Osteocyte (in vitro differentiated cells): ENCODE data around the gene DNAH11. TPM values are rescaled to one million over a fixed set of nuclear protein-coding genes. Genes with fewer than 3 reads are reported as not detected.

Experiments
- DNase-seq: peaks from one replicate; pipeline ENCODE4 v3.0.0; 2021; ENCODE audit warnings: mixed read lengths; ENCODE audit not compliant: unreplicated experiment; ENCODE audit errors: extremely low spot score
- H3K27ac Mint-ChIP-seq: one replicate; pipeline ENCODE4 v1.8.0; 2021; ENCODE audit warnings: mild to moderate bottlenecking, mixed read lengths; ENCODE audit not compliant: unreplicated experiment
- H3K27me3 Mint-ChIP-seq: one replicate; pipeline ENCODE4 v1.8.0; 2021; ENCODE audit warnings: mixed read lengths; ENCODE audit not compliant: unreplicated experiment
- H3K36me3 Mint-ChIP-seq: one replicate; pipeline ENCODE4 v1.8.0; 2021; ENCODE audit warnings: mixed read lengths; ENCODE audit not compliant: unreplicated experiment
- H3K4me1 Mint-ChIP-seq: one replicate; pipeline ENCODE4 v1.8.0; 2021; ENCODE audit warnings: mixed read lengths; ENCODE audit not compliant: unreplicated experiment
- H3K4me3 Mint-ChIP-seq: one replicate; pipeline ENCODE4 v1.8.0; 2021; ENCODE audit warnings: mild to moderate bottlenecking, moderate library complexity, mixed read lengths; ENCODE audit not compliant: unreplicated experiment
- H3K9me3 Mint-ChIP-seq: one replicate; pipeline ENCODE4 v1.8.0; 2021; ENCODE audit warnings: mixed read lengths; ENCODE audit not compliant: unreplicated experiment
- total RNA-seq: library from RNA; stranded (reverse); gene quantifications from 2 replicates; pipeline ENCODE4 v1.2.1, GENCODE V29; 2021
- TF ChIP-seq, protein P1 (sequence below): fragments of 200-600 bp; sonication (generic); IDR thresholded peaks from 2 replicates; pipeline ENCODE4 v1.5.0; 2021; ENCODE audit warnings: antibody characterized with exemption, mild to moderate bottlenecking, moderate library complexity

The DNAH11 gene
- total RNA-seq, 1 donor from 2014 or later: not detected

DNA sequence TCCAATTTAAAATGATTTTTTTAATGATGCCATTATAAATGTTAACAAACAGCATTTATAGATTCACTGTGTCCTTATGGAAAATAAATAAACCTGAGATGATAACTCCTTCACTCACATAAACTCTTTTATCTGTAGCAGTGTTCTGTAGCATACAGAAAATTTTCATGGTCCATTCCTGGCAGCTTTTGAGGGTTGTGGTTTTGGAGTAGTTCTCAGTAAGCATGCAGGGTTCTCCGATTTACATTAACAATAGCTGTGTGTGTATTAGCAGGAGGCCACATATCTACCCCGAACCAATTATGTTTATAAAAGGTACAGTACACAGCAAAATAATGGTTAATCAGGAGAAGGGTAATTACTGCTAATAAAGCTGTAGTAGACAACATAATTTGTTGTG is 240.2 kb downstream of the DNAH11 start:
- TF ChIP-seq, protein P1, sequence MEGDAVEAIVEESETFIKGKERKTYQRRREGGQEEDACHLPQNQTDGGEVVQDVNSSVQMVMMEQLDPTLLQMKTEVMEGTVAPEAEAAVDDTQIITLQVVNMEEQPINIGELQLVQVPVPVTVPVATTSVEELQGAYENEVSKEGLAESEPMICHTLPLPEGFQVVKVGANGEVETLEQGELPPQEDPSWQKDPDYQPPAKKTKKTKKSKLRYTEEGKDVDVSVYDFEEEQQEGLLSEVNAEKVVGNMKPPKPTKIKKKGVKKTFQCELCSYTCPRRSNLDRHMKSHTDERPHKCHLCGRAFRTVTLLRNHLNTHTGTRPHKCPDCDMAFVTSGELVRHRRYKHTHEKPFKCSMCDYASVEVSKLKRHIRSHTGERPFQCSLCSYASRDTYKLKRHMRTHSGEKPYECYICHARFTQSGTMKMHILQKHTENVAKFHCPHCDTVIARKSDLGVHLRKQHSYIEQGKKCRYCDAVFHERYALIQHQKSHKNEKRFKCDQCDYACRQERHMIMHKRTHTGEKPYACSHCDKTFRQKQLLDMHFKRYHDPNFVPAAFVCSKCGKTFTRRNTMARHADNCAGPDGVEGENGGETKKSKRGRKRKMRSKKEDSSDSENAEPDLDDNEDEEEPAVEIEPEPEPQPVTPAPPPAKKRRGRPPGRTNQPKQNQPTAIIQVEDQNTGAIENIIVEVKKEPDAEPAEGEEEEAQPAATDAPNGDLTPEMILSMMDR: no peak
- DNase-seq: no peak
- Mint-ChIP-seq H3K4me3 (no peak overlapping the region), H3K27ac (no peak overlapping the region), H3K36me3 (no peaks in the 10 kb centered on the region), H3K9me3 (no peaks in the 10 kb centered on the region), H3K27me3 (peaks cover 2% of the 10 kb centered on the region), H3K4me1 (no peaks in the 10 kb centered on the region)

DNA sequence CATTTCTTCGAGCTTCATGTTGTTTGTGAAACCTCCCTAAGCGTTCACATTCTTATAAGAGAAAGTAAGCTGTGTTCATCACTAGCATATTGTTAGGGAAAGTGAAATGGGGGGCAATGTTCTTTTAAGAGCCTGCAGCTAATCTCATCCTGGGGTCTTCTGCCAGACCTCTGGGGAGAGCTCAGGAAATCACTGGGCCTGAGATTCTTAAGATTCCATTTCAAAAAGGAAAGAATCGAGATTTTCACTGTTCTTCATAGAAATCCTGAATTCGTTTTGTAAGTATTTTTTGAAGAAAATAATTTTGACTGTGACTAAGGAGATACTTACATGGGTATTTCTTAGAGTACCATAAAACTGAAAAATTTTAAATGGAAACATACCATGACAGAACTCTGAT is 242.2 kb downstream of the DNAH11 start:
- Mint-ChIP-seq H3K9me3 (no peaks in the 10 kb centered on the region), H3K4me3 (no peak overlapping the region), H3K4me1 (no peaks in the 10 kb centered on the region), H3K27ac (no peak overlapping the region), H3K36me3 (no peaks in the 10 kb centered on the region), H3K27me3 (peaks cover 2% of the 10 kb centered on the region)
- no peak for DNase-seq
- TF ChIP-seq, protein P1: no peak

DNA sequence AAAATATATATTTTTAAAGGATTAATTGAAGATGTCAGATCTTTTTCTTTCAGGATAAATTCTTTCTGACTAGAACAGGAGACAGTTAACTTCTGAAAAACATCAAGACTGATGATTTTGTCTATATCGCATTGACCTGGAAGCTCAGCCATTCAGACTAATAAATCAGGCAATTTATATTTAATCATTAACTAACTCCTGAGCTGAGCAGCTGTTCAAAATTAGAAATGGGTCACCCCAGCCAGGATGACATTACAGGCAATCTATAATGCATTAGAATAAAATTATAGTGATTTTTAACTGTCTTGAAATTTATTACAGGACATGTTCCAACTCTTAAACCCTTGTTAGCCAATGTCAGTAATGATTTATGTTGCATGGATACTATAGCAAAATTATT is 263.0 kb downstream of the DNAH11 start:
- no peaks in the 10 kb centered on the region for H3K4me1 Mint-ChIP-seq
- no peak overlapping the region for H3K4me3 Mint-ChIP-seq
- no peak overlapping the region for H3K27ac Mint-ChIP-seq
- no peaks in the 10 kb centered on the region for H3K27me3 Mint-ChIP-seq
- no peak for DNase-seq
- H3K36me3 Mint-ChIP-seq: no peaks in the 10 kb centered on the region
- H3K9me3 Mint-ChIP-seq: no peaks in the 10 kb centered on the region
- TF ChIP-seq, protein P1: no peak

DNA sequence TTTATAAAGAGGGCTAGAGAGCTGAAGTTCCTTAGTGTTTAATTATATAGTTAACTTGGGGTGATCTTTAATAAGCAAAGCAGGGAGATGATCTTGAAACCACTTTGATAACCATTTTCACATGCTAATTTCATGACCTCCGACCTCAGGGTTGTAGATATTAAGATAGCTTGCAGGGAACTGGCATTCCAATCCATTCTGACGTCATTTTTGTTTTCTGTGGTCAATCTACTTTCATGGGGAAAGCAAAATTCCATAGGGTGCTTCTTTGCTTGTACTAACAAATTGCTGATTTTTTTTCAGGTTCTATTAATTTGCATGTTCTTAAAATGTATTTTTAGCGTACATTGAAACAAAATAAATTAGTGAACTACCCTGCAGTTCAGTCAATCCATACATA is 263.5 kb downstream of the DNAH11 start:
- H3K4me1 Mint-ChIP-seq: no peaks in the 10 kb centered on the region
- DNase-seq: no peak
- TF ChIP-seq, protein P1: no peak
- no peaks in the 10 kb centered on the region for H3K36me3 Mint-ChIP-seq
- no peak overlapping the region for H3K27ac Mint-ChIP-seq
- no peaks in the 10 kb centered on the region for H3K9me3 Mint-ChIP-seq
- no peaks in the 10 kb centered on the region for H3K27me3 Mint-ChIP-seq
- no peak overlapping the region for H3K4me3 Mint-ChIP-seq

DNA sequence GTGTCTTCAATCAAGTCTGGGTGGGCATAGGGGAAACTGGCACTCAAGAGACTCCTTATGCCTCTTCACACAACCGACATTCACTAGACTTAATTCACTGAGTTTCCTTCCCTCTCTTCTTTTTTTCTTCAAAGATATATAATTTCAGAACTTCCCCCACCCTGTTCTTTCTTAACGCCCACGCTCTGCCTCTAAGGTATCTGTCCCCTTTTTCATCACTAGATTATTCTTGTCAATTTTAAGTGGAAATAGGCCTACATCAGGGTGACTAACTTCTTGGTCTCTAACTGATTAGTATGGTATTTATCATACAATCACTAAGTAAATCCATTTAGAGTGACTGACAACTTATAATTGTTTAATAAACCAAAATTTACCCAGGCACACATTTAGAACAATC is 276.2 kb downstream of the DNAH11 start:
- Mint-ChIP-seq H3K4me1 (no peaks in the 10 kb centered on the region), H3K36me3 (no peaks in the 10 kb centered on the region), H3K27me3 (no peaks in the 10 kb centered on the region), H3K4me3 (no peak overlapping the region), H3K9me3 (no peaks in the 10 kb centered on the region), H3K27ac (no peak overlapping the region)
- TF ChIP-seq, protein P1: no peak
- no peak for DNase-seq
